ENCODE measurements around the gene TEX44.

Gene TEX44

DNA sequence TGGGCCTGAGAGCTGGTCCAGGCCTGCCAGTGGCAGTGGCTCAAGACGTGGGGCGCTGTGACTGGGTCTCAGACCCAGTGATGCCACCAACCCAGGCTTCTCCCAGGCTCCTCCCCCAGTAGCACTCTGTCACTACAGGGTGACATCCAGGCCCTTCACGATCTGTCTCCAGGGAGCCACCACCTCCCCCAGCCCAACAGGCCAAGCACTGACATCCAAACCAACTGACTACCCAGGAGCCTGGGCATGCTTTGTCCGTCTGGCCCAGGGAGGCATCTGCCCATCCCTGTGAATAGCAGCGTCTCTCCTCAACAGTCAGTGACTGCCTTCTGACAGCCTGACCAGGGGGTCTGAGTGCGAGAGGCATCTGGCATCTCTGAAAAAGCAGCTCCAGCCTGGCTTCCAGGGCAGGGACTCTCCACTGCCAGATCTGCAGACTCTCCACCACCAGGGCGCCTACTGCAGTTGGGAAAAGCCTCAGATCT lies 13.0 kb downstream of the TEX44 start:
- Histone ChIP-seq H3K27me3 (ENCODE audit: low read length) (no peaks in the 10 kb centered on the region), H3K9me2 (replicated peaks; ENCODE audit: insufficient read depth, low read length) (no peaks in the 10 kb centered on the region), H3F3A (ENCODE audit: insufficient read depth) (no peaks in the 10 kb centered on the region), H3K9me3 (ENCODE audit: insufficient read depth, low read length) (no peaks in the 10 kb centered on the region), H3K27ac (ENCODE audit: low read depth, low read length) (no peak overlapping the region), H3K36me3 (ENCODE audit: low read length) (no peaks in the 10 kb centered on the region), H3K4me2 (ENCODE audit: low read depth, low read length, poor library complexity, severe bottlenecking) (no peak overlapping the region), H3K4me3 (ENCODE audit: insufficient read depth, low read length, poor library complexity, severe bottlenecking) (no peak overlapping the region), H3K9ac (ENCODE audit: low read length) (no peak overlapping the region), H4K20me1 (ENCODE audit: low read depth, low read length) (no peaks in the 10 kb centered on the region), H2AFZ (ENCODE audit: low read depth, low read length, severe bottlenecking) (no peak overlapping the region), H3K79me2 (ENCODE audit: insufficient read depth, low read length) (no peaks in the 10 kb centered on the region)
- TF ChIP-seq, protein P1, sequence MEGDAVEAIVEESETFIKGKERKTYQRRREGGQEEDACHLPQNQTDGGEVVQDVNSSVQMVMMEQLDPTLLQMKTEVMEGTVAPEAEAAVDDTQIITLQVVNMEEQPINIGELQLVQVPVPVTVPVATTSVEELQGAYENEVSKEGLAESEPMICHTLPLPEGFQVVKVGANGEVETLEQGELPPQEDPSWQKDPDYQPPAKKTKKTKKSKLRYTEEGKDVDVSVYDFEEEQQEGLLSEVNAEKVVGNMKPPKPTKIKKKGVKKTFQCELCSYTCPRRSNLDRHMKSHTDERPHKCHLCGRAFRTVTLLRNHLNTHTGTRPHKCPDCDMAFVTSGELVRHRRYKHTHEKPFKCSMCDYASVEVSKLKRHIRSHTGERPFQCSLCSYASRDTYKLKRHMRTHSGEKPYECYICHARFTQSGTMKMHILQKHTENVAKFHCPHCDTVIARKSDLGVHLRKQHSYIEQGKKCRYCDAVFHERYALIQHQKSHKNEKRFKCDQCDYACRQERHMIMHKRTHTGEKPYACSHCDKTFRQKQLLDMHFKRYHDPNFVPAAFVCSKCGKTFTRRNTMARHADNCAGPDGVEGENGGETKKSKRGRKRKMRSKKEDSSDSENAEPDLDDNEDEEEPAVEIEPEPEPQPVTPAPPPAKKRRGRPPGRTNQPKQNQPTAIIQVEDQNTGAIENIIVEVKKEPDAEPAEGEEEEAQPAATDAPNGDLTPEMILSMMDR (IDR thresholded peaks at IDR 0.05; ENCODE audit: insufficient read depth, low read length, poor library complexity, severe bottlenecking) = no peak
- TF ChIP-seq EZH2phosphoT487 (conservative IDR thresholded peaks at IDR 0.05; ENCODE audit: low read length) = no peak

DNA sequence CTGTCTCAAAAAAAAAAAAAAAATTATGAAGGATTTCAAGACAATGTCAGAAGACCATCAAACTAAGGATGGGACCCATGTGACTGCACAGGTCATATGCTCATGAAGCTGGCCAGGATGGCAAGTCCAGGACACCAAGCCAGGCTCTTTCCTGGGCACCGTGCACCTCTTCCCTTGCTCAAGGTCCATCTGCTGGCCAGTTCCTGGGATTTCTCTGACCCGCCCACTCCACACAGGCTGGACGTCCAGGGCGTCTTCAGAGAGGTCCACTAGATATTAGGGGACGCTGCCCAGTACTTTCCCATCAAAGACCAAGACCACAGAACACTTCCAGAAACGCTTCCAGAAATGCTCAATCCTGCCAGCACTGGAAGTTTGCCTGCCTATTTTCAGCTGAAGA lies 14.3 kb downstream of the TEX44 start:
- Histone ChIP-seq H3F3A (ENCODE audit: insufficient read depth) (no peaks in the 10 kb centered on the region), H3K27ac (ENCODE audit: low read depth, low read length) (no peak overlapping the region), H2AFZ (ENCODE audit: low read depth, low read length, severe bottlenecking) (no peak overlapping the region), H3K36me3 (ENCODE audit: low read length) (no peaks in the 10 kb centered on the region), H3K9me3 (ENCODE audit: insufficient read depth, low read length) (no peaks in the 10 kb centered on the region), H3K4me2 (ENCODE audit: low read depth, low read length, poor library complexity, severe bottlenecking) (no peak overlapping the region), H3K9ac (ENCODE audit: low read length) (no peak overlapping the region), H3K27me3 (ENCODE audit: low read length) (no peaks in the 10 kb centered on the region), H3K9me2 (replicated peaks; ENCODE audit: insufficient read depth, low read length) (no peaks in the 10 kb centered on the region), H3K4me3 (ENCODE audit: insufficient read depth, low read length, poor library complexity, severe bottlenecking) (no peak overlapping the region), H4K20me1 (ENCODE audit: low read depth, low read length) (no peaks in the 10 kb centered on the region), H3K79me2 (ENCODE audit: insufficient read depth, low read length) (no peaks in the 10 kb centered on the region)
- TF ChIP-seq EZH2phosphoT487 (conservative IDR thresholded peaks at IDR 0.05; ENCODE audit: low read length) = no peak
- TF ChIP-seq, protein P1 (IDR thresholded peaks at IDR 0.05; ENCODE audit: insufficient read depth, low read length, poor library complexity, severe bottlenecking) = no peak

DNA sequence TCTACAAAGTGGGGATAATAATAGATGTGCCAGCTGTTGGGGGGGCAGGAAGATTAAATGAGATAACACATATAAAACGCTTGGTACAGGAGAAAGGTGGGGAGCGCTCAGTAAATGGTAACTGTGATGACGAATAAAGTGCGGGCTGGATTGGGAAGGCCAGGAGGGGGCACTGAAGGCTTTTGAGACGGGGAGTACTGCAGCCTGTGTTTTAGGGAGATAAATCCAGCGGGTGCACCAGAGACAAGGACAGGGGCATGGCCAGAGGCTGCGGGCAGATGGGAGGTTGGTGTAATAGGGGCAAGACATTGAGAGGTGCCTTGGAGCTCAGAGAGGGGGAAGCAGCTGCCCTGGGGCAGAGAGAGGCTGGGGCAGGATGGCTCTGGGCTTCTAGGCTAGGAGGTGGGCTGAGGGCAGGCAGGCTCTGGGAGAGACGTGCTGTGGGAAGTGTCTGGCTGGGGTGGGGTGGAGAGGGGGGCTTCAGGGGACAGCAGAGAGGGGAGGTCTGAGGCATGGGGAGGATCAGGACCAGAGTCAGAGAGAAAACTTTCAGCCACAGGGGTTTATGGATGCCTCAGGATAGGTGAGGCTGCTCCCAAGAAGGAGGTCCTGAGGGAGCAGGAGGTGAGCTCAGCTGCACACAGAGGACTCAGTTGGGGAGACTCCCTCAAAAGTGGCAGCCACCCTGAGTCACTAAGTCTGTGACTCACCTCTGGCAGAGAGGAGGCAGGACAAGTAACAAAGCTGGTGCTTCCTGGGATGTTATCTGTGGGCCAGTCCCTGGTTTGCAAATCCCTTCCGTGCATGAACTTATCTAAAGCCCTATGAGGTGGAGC lies 18.8 kb downstream of the TEX44 start:
- no peaks in the 10 kb centered on the region for H3K79me2 ChIP-seq (ENCODE audit: insufficient read depth, low read length)
- no peak overlapping the region for H3K4me3 ChIP-seq (ENCODE audit: insufficient read depth, low read length, poor library complexity, severe bottlenecking)
- H3K27ac ChIP-seq (ENCODE audit: low read depth, low read length) = no peak overlapping the region

More for the DNA sequence above, 18.8 kb downstream of the TEX44 start:
- Histone ChIP-seq H3K4me2 (ENCODE audit: low read depth, low read length, poor library complexity, severe bottlenecking) (no peak overlapping the region), H3K27me3 (ENCODE audit: low read length) (no peaks in the 10 kb centered on the region), H4K20me1 (ENCODE audit: low read depth, low read length) (no peaks in the 10 kb centered on the region), H3K36me3 (ENCODE audit: low read length) (no peaks in the 10 kb centered on the region), H3K9me3 (ENCODE audit: insufficient read depth, low read length) (no peaks in the 10 kb centered on the region), H2AFZ (ENCODE audit: low read depth, low read length, severe bottlenecking) (no peak overlapping the region), H3K9ac (ENCODE audit: low read length) (peak overlapping the region; percentile 85), H3K9me2 (replicated peaks; ENCODE audit: insufficient read depth, low read length) (no peaks in the 10 kb centered on the region), H3F3A (ENCODE audit: insufficient read depth) (peaks cover 22% of the 10 kb centered on the region)
- no peak for TF ChIP-seq EZH2phosphoT487 (conservative IDR thresholded peaks at IDR 0.05; ENCODE audit: low read length)
- TF ChIP-seq, protein P1 (IDR thresholded peaks at IDR 0.05; ENCODE audit: insufficient read depth, low read length, poor library complexity, severe bottlenecking) = no peak
